Right ventricle myocardium inferior (tissue), 1 donor: ENCODE results near the gene HEXIM1. TPM values are rescaled to one million over a fixed set of nuclear protein-coding genes. Genes with fewer than 3 reads are reported as not detected.

Source experiments
- ATAC-seq: fragments of 200-7000 bp; cut with Tn5 transposase; one replicate; pipeline ENCODE4 v1.9.1; 2020; ENCODE audit warnings: mild to moderate bottlenecking, moderate library complexity
- DNase-seq: peaks from one replicate; pipeline ENCODE4 v3.0.0; 2021; ENCODE audit errors: missing footprints
- intact Hi-C: fragments of 100-400 bp; cut with DNase I; formaldehyde crosslinking; loops from one replicate; pipeline ENCODE4 v1.11.0; 2022
- total RNA-seq: library from RNA; stranded (reverse); fragmentation: NEBNext Ultra II Directional; extraction: Animal tissue kit (Norgen Biotek cat#: 25700); gene quantifications from one replicate; pipeline ENCODE4 v1.2.1, GENCODE V29; 2021
- donor health status: DM: no; HTN: yes; CAD: no; lungs with severe emphysema.

HEXIM1 gene
- total RNA-seq, 1 donor from 2014 or later: 33.1 TPM

DNA sequence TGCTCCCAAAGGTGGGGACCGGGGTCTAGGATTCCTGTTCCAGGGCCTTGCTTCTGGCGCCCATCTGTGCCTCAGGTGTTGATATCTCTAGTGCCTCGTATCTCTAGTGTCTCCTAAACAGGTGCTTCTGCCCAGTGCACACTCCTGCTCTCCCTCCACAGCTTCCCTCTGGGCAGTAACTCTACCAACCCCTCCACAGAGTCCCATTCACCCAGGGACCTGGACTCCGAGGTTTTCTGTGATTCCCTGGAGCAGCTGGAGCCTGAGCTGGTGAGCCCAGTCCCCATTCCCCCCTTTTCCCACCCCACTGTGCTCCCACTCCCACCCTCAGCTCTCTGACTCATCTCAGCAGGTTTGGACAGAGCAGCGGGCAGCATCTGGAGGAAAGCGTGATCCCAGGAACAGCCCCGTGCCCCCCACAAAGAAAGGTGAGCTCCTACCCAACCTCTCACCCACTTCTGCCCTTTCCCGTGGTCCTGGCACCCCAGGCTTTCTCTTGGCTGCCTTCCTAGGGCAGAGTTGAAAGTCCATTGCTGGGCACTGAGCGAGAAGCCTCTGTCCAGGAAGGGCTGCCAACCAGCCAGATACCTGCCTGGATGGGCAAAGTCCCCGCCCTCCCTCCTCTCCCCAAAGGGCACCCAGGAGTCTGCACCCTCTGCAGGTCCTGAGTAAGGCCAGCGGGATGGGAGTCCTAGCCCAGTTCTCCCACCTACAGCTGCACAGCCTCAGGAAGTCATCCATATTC lies 10.5 kb upstream of the HEXIM1 start:
- no peak for ATAC-seq
- no peak for DNase-seq
- intact Hi-C loops: no loop called here

DNA sequence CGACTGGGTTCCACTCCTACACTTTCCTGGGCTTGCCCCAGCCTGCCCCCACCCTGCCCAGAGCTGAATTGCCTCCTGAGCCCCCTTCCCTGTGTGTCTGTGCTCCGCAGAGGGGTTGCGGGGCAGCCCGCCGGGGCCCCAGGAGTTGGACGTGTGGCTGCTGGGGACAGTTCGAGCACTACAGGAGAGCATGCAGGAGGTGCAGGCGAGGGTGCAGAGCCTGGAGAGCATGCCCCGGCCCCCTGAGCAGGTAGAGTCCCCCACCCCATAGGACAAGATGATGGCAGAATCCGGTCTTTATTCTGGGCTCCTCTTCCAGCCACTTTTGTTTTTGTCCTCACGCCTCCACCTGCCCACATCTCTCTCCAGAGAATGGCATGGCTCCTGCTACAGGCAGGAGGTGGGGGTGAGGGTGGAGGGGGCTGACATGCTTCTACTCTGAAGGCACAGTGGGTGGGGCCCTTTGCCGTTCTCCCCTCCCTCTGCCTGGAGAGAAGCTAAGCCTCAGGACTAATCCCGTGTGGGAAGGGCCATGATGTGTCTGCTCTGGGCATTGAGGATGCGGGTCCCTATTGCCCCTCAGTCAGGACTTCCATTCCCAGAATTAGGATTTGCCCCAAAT lies 9.3 kb upstream of the HEXIM1 start:
- ATAC-seq: no peak
- no peak for DNase-seq
- intact Hi-C loops: no loop called here

DNA sequence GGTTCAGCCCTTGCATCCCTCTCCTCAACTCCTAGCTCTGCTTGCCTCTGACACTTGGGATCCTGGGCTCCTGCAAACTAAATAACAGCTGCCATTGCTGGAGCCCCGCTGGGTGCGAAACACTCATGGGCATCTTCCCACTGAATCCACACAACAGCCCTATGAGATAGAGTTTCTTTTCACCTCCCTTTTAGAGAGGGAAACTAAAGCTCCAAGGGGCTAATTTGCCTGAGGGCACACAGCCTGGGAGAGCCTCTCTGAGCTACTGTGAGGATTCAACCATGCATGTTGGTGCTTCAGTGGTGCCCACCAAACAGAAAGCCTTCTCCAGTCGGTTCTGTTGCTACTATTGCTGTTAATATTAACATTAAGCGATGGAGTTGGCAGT lies 8.7 kb upstream of the HEXIM1 start:
- DNase-seq (no peak), ATAC-seq (no peak)
- intact Hi-C loops: no loop called here

DNA sequence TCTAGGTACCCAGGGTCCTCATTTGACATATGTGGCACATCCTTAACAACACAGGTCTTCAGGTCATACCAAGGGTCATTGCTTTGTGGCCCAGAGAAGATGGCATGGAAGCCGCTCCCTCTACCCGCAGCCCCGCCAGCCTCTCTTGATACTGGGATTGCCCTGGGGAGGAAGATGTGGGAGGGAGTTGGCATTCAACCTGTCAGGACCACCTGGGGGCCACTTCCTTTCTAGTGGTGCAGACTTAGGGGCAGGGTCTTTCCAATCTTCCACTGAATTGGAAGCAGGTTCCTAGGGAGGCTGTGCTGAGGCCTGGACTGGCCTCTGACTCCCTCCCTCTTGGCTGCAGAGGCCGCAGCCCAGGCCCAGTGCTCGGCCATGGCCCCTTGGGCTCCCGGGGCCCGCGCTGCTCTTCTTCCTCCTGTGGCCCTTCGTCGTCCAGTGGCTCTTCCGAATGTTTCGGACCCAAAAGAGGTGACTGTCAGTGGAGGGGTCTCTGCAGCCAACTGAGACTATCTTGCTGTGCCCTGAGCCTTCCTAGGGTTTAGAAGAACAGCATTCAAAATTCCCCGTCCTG lies 5.1 kb upstream of the HEXIM1 start:
- no peak for ATAC-seq

DNA sequence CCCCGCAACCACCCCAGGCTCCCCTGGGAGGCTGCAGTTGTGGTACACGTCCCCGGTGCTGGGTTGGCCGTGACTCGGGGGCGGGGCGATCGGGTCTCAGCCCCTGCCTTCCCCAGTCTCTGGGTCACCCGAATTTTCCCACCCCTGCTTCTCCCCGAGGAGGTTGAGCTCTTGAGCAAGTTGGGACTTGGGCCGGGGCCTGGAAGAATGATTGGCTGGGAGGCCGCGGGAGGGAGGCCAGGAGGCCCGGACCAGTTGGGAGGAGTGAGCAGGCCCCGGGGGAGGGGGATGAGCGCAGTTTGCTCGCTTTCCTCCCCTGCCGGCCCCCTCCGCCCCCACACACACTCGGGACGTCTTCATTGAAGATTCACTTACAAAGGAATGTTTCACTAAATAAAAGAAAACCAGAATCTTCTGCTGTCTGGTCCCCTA lies 4.5 kb upstream of the HEXIM1 start:
- intact Hi-C loops: loop anchor here (10.0 kb wide), 1 partner anchor 171 kb away; the partner anchor contains the start of gene MAP3K14
- ATAC-seq (peak; percentile 44), DNase-seq (peak; percentile 95)

More for the DNA sequence above, 5.1 kb upstream of the HEXIM1 start:
- intact Hi-C loops: loop anchor here (10.0 kb wide), 1 partner anchor 172 kb away; the partner anchor contains the start of gene MAP3K14
- peak; percentile 37 for DNase-seq

DNA sequence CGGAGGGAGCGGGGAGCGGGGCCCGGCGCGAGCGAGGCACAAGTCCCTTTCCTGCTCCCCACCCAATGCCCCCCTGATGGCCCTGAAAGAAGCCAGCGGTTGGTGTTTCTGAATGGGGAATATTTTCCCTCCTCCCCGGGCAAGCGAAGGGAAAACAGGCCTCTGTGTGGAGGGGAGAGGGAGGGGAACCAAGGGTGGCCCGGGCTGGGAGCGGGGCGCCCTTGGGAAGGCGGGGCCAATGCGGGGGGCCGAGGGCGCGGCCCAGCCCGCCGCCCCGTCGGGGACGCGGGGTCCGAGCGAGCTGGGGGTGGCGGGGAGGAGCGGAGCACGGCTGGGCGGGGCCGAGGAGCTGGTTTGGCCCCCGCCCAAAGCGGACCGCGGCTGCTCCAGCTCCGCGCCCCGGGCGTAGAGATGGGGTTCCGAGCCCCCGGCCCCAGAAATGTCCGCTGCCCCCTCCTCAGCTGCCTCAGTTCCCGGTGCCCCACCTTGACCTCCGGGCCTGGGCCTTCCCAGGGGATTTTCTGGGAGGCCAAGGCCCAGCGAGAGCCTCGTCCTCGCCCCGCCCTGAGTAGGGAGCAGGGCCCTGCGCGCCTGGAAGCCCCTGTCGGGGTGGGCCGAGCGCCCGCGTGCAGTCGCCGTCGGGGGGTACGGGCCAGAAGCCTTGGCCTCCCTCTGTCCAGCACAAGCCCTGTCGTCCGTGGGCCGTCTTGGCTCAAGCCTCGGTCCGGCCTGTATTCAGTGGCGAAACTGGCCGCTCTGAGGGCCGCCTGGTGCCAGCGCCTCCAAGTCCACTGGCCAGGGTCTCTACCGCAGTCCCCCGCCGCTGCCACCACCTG lies 3.9 kb upstream of the HEXIM1 start:
- ATAC-seq (peak; percentile 44), DNase-seq (peak; percentile 86)
- intact Hi-C loops: loop anchor here (10.0 kb wide), 1 partner anchor 170 kb away; the partner anchor contains the start of gene MAP3K14

DNA sequence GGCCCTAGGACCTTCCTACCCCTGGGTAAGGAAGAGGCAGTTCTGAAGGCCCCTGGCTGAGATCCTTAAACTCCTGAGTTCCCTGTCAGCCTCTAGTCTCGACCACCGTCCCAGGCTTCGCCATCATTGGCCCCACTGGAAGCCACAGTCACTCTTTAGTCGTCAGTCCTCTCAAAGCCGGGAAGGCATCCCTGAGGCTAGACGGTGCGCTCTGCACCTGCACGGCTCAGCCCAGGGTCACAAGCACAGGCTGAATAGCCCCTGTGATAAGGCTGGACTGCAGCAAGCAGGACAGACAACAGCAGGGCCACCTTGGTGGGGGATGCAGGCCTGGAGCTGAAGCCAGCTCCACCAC lies 3.3 kb upstream of the HEXIM1 start:
- intact Hi-C loops: loop anchor here (10.0 kb wide), 1 partner anchor 170 kb away; the partner anchor contains the start of gene MAP3K14
- ATAC-seq (no peak), DNase-seq (no peak)

DNA sequence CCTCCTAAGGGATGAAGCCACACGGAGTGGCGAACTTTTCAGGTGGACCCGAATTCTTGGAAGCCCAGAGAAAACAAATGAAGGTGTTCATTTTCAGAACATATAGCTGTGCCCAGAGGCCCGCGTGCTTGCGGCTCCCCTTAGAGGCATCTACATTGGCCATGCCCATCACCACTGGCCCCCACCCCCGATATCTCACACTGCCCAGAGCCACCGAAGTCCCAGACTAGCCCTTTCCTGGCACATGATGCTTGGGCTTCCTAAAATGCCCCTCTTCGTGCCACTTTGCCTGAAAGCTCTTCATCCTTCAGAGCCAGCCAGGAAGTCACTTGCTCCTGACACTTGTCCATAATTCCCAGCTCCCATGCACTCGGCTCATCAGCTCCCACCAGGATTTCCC lies 2.1 kb upstream of the HEXIM1 start:
- ATAC-seq (no peak), DNase-seq (no peak)
- intact Hi-C loops: loop anchor here (10.0 kb wide), 1 partner anchor 169 kb away; the partner anchor contains the start of gene MAP3K14

DNA sequence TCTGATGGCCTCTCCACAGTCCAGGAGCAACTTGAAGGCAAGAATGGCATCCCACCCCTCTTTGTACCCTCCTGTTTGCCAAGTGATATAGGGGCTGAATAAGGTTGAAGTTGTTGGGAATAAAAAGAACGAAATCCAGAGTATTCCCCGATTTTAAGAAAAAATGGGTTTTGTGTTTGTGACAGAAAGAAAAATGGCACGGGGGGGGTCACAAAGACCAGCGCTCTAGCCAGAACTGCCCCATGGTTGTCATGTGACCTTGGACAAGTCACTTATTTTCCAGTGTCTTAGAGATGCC lies 1.7 kb upstream of the HEXIM1 start:
- ATAC-seq (no peak), DNase-seq (no peak)
- intact Hi-C loops: loop anchor here (10.0 kb wide), 1 partner anchor 168 kb away; the partner anchor contains the start of gene MAP3K14

DNA sequence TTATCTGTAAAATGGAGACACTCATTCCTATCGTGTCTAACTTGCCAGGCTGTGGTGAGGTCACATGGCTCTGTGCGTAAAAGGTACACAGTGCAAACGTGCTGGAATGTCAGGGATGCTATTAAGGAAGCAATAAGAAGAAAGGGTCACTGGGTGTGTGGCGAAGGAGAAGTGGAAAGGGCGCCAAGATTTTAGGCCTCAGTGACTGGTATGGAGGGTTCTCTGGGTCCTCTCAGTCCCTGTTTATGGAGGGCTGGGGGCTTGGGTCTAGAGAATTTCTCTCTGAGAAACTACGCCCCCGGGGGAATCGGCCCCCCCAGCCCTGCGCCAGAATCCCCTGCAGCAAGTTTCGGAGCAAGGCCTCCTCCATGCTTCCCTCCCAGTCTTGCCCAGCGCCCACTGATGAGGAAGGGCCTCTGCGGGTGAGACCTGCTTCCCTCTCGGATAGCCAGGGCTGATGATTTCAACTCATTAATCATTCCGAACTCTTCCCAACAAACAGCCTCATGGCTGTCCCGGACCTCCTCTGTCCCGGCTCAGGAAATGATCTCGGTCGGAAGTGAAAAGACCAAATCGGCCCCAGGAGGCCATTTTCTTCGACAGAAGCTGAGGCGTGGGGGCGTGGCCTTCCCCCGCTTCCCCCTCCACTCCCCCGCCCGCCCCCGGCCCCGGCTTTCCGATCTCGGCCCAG lies 1.2 kb upstream of the HEXIM1 start:
- ATAC-seq: no peak
- intact Hi-C loops: loop anchor here (1.0 to 10.0 kb wide), 2 partner anchors 14 to 168 kb away; partner anchors contain the start of genes HEXIM2 and MAP3K14
- peak; percentile 68 for DNase-seq

DNA sequence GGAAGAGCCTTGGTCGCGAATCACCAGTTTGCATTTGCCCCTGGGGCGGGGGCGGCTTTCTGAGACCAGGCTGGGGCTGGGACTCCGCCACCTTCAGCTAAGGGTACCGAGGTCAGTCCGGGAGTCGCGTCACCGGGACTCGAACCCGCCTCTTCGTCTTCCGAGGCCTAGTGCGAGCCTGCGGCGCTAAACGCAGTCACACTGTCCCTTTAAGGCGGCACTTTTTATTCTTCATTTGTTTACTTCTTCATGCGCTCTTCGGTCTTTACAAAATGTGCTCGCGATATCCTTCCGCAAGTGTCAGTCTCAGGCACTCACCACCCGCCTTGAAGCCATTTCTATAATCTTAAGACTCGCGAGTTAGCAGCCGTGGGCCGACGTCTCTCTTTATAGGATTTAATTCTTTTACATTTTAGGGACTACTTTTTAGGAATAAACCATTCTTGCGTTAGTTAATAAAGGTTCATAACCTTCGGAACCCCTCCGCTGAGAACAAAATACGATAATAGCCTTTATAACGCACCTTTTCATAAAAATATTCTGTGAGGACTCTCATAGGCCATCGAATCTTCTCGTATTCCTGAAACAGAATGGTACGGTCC lies 593 bp upstream of the HEXIM1 start:
- intact Hi-C loops: loop anchor here (1.0 to 10.0 kb wide), 2 partner anchors 14 to 167 kb away; partner anchors contain the start of genes HEXIM2 and MAP3K14
- DNase-seq (peak; percentile 91), ATAC-seq (peak; percentile 24)

DNA sequence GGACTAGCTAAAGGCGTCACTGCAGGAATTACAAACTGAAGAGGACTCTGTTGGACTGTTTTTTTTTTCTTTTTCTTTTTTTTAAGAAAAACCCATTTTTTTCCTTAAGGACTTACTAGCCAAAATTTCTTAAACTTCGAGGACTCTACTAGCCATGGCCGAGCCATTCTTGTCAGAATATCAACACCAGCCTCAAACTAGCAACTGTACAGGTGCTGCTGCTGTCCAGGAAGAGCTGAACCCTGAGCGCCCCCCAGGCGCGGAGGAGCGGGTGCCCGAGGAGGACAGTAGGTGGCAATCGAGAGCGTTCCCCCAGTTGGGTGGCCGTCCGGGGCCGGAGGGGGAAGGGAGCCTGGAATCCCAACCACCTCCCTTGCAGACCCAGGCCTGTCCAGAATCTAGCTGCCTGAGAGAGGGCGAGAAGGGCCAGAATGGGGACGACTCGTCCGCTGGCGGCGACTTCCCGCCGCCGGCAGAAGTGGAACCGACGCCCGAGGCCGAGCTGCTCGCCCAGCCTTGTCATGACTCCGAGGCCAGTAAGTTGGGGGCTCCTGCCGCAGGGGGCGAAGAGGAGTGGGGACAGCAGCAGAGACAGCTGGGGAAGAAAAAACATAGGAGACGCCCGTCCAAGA lies 878 bp downstream of the HEXIM1 start:
- intact Hi-C loops: loop anchor here (10.0 kb wide), 1 partner anchor 166 kb away; the partner anchor contains the start of gene MAP3K14
- ATAC-seq: peak; percentile 60
- DNase-seq: peak; percentile 90

DNA sequence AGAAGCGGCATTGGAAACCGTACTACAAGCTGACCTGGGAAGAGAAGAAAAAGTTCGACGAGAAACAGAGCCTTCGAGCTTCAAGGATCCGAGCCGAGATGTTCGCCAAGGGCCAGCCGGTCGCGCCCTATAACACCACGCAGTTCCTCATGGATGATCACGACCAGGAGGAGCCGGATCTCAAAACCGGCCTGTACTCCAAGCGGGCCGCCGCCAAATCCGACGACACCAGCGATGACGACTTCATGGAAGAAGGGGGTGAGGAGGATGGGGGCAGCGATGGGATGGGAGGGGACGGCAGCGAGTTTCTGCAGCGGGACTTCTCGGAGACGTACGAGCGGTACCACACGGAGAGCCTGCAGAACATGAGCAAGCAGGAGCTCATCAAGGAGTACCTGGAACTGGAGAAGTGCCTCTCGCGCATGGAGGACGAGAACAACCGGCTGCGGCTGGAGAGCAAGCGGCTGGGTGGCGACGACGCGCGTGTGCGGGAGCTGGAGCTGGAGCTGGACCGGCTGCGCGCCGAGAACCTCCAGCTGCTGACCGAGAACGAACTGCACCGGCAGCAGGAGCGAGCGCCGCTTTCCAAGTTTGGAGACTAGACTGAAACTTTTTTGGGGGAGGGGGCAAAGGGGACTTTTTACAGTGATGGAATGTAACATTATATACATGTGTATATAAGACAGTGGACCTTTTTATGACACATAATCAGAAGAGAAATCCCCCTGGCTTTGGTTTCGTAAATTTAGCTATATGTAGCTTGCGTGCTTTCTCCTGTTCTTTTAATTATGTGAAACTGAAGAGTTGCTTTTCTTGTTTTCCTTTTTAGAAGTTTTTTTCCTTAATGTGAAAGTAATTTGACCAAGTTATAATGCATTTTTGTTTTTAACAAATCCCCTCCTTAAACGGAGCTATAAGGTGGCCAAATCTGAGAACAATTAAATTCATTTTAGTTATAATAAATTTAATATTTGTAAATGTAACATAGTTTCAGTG lies 1.7 kb downstream of the HEXIM1 start:
- DNase-seq (peak; percentile 83), ATAC-seq (peak; percentile 11)
- intact Hi-C loops: loop anchor here (10.0 kb wide), 1 partner anchor 165 kb away; the partner anchor contains the start of gene MAP3K14

DNA sequence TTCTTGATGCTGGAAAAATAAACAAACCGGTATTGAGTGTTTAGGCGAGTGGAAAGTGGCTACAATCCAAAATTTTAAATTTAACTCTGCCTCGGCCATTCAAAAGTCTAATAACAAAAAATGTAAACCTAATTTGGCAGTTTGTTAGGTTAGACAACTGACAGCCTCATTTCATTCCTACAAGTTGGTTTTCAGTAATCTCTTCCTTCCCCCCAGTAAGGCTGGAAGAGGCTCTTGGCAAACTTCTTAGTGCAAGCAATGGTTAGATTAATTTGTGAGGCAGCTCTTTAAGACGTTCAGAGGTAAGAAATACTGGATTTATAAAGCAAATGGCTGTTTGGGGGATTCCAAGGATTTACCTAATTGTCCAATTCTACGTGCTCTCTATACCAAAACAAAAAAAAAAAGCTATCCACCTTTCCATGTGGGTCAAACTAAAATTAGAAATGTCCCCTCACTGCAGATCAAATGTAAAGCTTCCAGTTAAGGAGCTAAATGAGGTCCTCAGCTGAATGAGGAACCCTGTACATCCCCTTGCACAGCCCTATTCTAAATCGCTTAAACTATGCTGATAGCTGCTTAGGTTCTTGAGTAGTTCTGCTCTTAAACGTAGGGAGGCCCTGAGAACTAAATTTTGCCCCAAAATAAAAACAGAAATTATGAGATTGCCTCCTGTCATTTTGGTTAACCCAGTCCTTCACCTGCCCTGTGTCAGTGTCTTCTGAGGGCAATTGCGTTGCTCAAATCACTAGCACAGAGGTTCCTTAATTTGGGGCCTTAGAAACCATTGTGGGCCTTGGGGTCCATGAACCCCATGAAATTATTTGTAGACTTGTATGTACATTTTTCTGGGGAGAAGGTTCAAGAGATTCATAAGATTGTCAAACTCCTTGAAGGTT lies 2.9 kb downstream of the HEXIM1 start:
- no peak for DNase-seq
- intact Hi-C loops: no loop called here
- no peak for ATAC-seq

DNA sequence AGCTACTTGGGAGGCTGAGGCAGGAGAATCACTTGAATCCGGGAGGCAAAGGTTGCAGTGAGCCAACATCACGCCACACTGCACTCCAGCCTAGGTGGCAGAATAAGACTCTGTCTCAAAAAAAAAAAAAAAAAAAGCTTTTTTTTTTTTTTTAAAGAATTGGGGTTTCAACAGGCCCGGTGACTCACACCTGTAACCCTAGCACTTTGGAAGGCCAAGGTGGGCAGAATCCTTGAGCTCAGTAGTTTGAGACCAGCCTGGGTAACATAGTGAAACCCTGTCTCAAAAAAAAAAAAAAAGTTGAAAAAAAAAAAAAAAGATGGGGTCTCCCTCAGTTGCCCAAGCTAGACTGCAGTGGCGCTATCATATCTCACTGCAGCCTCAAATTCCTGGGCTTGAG lies 6.8 kb downstream of the HEXIM1 start:
- no peak for ATAC-seq
- no peak for DNase-seq
- intact Hi-C loops: no loop called here
